Spleen (tissue), 13 donors: ENCODE measurements around the gene TMEM109. TPM values are rescaled to one million over a fixed set of nuclear protein-coding genes. Genes with fewer than 3 reads are reported as not detected.

Experiments
- DNase-seq: peaks from one replicate; pipeline ENCODE4 v3.0.0-alpha.2; 2020
- H3K27ac ChIP-seq, 8 donors: fragments of 200-600 bp; sonication (generic) in 7 of 8; 1 replicate in 4 of 8; 2 replicates in 4 of 8; pipeline versions ENCODE4 v1.5.0 to v1.8.0; 2016 to 2021; ENCODE audit warnings: inconsistent platforms in 4 of 8, mild to moderate bottlenecking in 4 of 8, moderate library complexity in 1 of 8
- H3K27me3 ChIP-seq, 7 donors: fragments of 200-600 bp; sonication (generic) in 6 of 7; replicated peaks in 1 of 7; 1 replicate in 4 of 7; 2 replicates in 3 of 7; pipeline versions ENCODE4 v1.5.0 to v1.8.0; 2016 to 2021; ENCODE audit warnings: inconsistent platforms in 3 of 7, mild to moderate bottlenecking in 1 of 7
- H3K36me3 ChIP-seq, 6 donors: fragments of 200-600 bp; sonication (generic) in 5 of 6; 1 replicate in 4 of 6; 2 replicates in 2 of 6; pipeline versions ENCODE4 v1.5.0 to v1.8.0; 2016 to 2021; ENCODE audit warnings: inconsistent platforms in 2 of 6
- H3K4me1 ChIP-seq, 6 donors: fragments of 200-600 bp; sonication (generic) in 5 of 6; 1 replicate in 3 of 6; 2 replicates in 3 of 6; pipeline versions ENCODE4 v1.5.0 to v1.8.0; 2016 to 2021; ENCODE audit warnings: inconsistent platforms in 3 of 6
- H3K4me3 ChIP-seq, 8 donors: fragments of 200-600 bp; sonication (generic) in 7 of 8; 1 replicate in 4 of 8; 2 replicates in 4 of 8; pipeline versions ENCODE4 v1.5.0 to v1.8.0; 2016 to 2021; ENCODE audit warnings: inconsistent platforms in 4 of 8, mild to moderate bottlenecking in 4 of 8, moderate library complexity in 2 of 8
- H3K9me3 ChIP-seq, 8 donors: fragments of 200-600 bp; sonication (generic) in 7 of 8; 1 replicate in 4 of 8; 2 replicates in 4 of 8; pipeline versions ENCODE4 v1.5.0 to v1.8.0; 2016 to 2021; ENCODE audit warnings: inconsistent platforms in 4 of 8
- CTCF ChIP-seq, 11 experiments: fragments of 200-600 bp in 7 of 11; fragments of 450-650 bp in 4 of 11; sonication (generic) in 4 of 11; IDR thresholded peaks in 8 of 11; conservative IDR thresholded peaks in 3 of 11; 1 replicate in 7 of 11; 2 replicates in 4 of 11; pipeline versions ENCODE4 v1.4.0 to v1.8.0; 2016 to 2021; ENCODE audit warnings: antibody characterized with exemption in 11 of 11, inconsistent platforms in 4 of 11, mild to moderate bottlenecking in 1 of 11
- POLR2A ChIP-seq, 3 donors: fragments of 450-650 bp; IDR thresholded peaks; one replicate each; pipeline ENCODE4 v1.5.1; 2017; ENCODE audit warnings: antibody characterized with exemption in 3 of 3, mild to moderate bottlenecking in 1 of 3
- POLR2AphosphoS5 ChIP-seq, 3 donors: sonication (generic); formaldehyde crosslinking; IDR thresholded peaks; one replicate each; pipeline ENCODE4 v1.5.1; 2017; ENCODE audit warnings: antibody characterized with exemption in 3 of 3
- WGBS, 5 donors: extraction: QIAGEN DNeasy Blood & Tissue Kit in 3 of 5; methylation state at CpG; one replicate each; pipeline versions ENCODE4 v1.1.5 to v1.1.7; 2013 to 2018; 5-methylcytosine and 5-hydroxymethylcytosine counted together
- intact Hi-C: fragments of 100-400 bp; cut with DNase I; formaldehyde crosslinking; loops from one replicate; pipeline ENCODE4 v1.15.0; 2023; ENCODE audit warnings: low total_unique reads
- long read RNA-seq, 2 donors: transcript quantifications; one replicate each; lab custom pipeline, GENCODE V29; 2026
- polyA plus RNA-seq, 3 donors: library from polyadenylated mRNA; stranded (reverse); fragments of 200-250 nt; gene quantifications; one replicate each; pipeline ENCODE4 v1.2.1, GENCODE V29; 2013
- total RNA-seq, 7 donors: library from RNA; depleted of rRNA in 3 of 7; stranded (reverse); fragments of >200 nt in 3 of 7; fragmentation: NEBNext Ultra II Directional in 4 of 7; extraction: Animal tissue kit (Norgen Biotek cat#: 25700) in 4 of 7; gene quantifications; one replicate each; pipeline versions ENCODE4 v1.1.0 to v1.2.1, GENCODE V29; 2016 to 2021
- donor health status: healthy with polysubstance abuse.
- donor health status: DM: no; HTN: no; CAD: no; lungs with moderate emphysema.
- donor health status: DM: no; HTN: no; CAD: no.
- donor health status: Bipolar disorder and iron deficiency.
- donor health status: healthy.
- donor health status: DM: no; HTN: no; CAD: no.
- donor health status: DM: yes; HTN: yes; CAD: no.

Gene TMEM109, protein sequence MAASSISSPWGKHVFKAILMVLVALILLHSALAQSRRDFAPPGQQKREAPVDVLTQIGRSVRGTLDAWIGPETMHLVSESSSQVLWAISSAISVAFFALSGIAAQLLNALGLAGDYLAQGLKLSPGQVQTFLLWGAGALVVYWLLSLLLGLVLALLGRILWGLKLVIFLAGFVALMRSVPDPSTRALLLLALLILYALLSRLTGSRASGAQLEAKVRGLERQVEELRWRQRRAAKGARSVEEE
- total RNA-seq, result 100 to 1,000 TPM in 6 of 7 donors, 10 to 100 TPM in 1; 82.1 to 125 (median 109) TPM
- polyA plus RNA-seq, result 10 to 100 TPM; 53.6 to 84.7 (median 84.5) TPM
- long read RNA-seq, donor 1, transcript TMEM109-201 (4 exons, 2,413 nt), result major isoform, 46 of 47 reads
- long read RNA-seq, donor 1, partial matches to known transcripts, result 0 of 47 reads
- long read RNA-seq, donor 1, other reads (novel, unspliced or antisense), result 0 of 47 reads
- long read RNA-seq, donor 2, transcript TMEM109-201 (4 exons, 2,413 nt), result major isoform, 26 of 55 reads
- long read RNA-seq, donor 2, partial matches to known transcripts, result 28 of 55 reads
- long read RNA-seq, donor 2, other reads (novel, unspliced or antisense), result 0 of 55 reads

- no peaks in the 10 kb centered on the region for H3K9me3 ChIP-seq
- TF ChIP-seq POLR2AphosphoS5 (IDR thresholded peaks at IDR 0.05), result peak; percentile 83 to 93 (median 84)
- TF ChIP-seq POLR2A (IDR thresholded peaks at IDR 0.05), result peak in 1 of 3 donors; percentile 48
- peak in 5 of 11 experiments; percentile 6 to 27 (median 20) for TF ChIP-seq CTCF (IDR thresholded peaks at IDR 0.05 in 8 of 11, conservative IDR thresholded peaks at IDR 0.05 in 3 of 11)
- H3K27ac ChIP-seq, result peak within 1 kb of the TSS; percentile 91 to 97 (median 96)
- intact Hi-C loops, result no loop called here
- DNase-seq, result peak; percentile 96
- H3K4me1 ChIP-seq, result peaks cover 40 to 97% (median 78%) of the 10 kb centered on the region in 6 donors
- 0 to 1% (median 0%) methylated on average over 37 to 70 of the region's 70 CpGs for WGBS, 5 donors
- no peaks in the 10 kb centered on the region for H3K36me3 ChIP-seq
- no peaks in the 10 kb centered on the region for H3K27me3 ChIP-seq
- peak within 1 kb of the TSS; percentile 75 to 98 (median 87) for H3K4me3 ChIP-seq
These were observed at the start of gene TMEM109 for GRCh38 chr11:60913793-60914632. TMEM109 (plus strand) TSS chr11:60914158; CDS start chr11:60919694, 5,536 bp downstream.

DNA sequence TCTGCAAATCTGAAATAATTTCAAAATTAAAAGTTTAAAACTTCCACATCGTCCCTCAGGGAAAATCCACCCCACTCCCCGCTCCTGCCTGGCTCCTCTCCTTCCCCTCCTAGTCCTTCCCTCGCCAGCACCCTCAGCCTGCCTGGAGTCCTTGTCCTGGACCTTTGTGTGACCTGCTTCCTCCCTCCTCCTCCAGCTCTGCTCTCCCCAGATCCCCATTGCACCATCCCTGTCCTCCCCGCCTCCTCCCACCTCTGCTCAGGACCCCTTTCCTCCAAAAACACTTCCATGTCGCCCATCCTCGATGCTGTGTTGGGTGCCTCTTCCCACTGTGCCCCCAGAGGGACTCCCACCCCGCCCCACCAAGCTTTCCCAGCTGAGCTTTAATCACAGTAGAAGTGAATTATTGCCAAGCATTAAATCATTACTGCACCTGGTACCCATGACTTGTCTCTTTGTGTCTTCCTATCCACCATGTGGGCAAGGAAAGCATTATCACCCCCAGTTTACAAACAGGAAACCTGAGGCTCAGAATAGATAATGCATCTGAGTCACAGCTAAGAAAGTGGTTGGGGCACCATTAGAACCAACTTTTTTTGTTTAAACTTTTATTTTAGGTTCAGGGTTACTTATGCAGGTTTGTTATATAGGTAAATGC is 49.0 kb upstream of the TMEM109 start:
- H3K4me3 ChIP-seq, result no peak overlapping the region

More for the DNA sequence above, 49.0 kb upstream of the TMEM109 start:
- intact Hi-C loops, result no loop called here
- H3K27ac ChIP-seq, result no peak overlapping the region
- H3K27me3 ChIP-seq, result peaks cover 0 to 11% (median 0%) of the 10 kb centered on the region in 7 donors
- no peaks in the 10 kb centered on the region for H3K4me1 ChIP-seq
- DNase-seq, result peak; percentile 28
- no peaks in the 10 kb centered on the region for H3K9me3 ChIP-seq
- WGBS, 5 donors, result 70 to 78% (median 74%) methylated on average over 7 of the region's 7 CpGs
- no peaks in the 10 kb centered on the region for H3K36me3 ChIP-seq
- TF ChIP-seq CTCF (IDR thresholded peaks at IDR 0.05 in 8 of 11, conservative IDR thresholded peaks at IDR 0.05 in 3 of 11) (no peak), POLR2AphosphoS5 (IDR thresholded peaks at IDR 0.05) (no peak), POLR2A (IDR thresholded peaks at IDR 0.05) (no peak)
